Suprapubic skin (tissue), 4 donors: Measurements from ENCODE around the gene APOLD1. TPM values are rescaled to one million over a fixed set of nuclear protein-coding genes. Genes with fewer than 3 reads are reported as not detected.

Experiments
- DNase-seq, 2 donors: peaks; one replicate each; pipeline ENCODE4 v3.0.0-alpha.2; 2019; ENCODE audit warnings: low spot score in 2 of 2
- H3K27ac ChIP-seq: fragments of 200-600 bp; sonication (generic); one replicate; pipeline ENCODE4 v1.5.1; 2019
- H3K27me3 ChIP-seq: fragments of 200-600 bp; sonication (generic); one replicate; pipeline ENCODE4 v1.5.1; 2019
- H3K36me3 ChIP-seq: fragments of 200-600 bp; sonication (generic); one replicate; pipeline ENCODE4 v1.5.1; 2019
- H3K4me1 ChIP-seq: fragments of 200-600 bp; sonication (generic); one replicate; pipeline ENCODE4 v1.5.1; 2019
- H3K4me3 ChIP-seq: fragments of 200-600 bp; sonication (generic); one replicate; pipeline ENCODE4 v1.5.1; 2019; ENCODE audit warnings: mild to moderate bottlenecking
- H3K9me3 ChIP-seq: fragments of 200-600 bp; sonication (generic); one replicate; pipeline ENCODE4 v1.5.1; 2019
- CTCF ChIP-seq, 2 donors: fragments of 200-600 bp in 1 of 2; fragments of 450-650 bp in 1 of 2; sonication (generic) in 1 of 2; IDR thresholded peaks; one replicate each; pipeline ENCODE4 v1.5.1; 2016 to 2019; ENCODE audit warnings: antibody characterized with exemption in 2 of 2, mild to moderate bottlenecking in 1 of 2, moderate library complexity in 1 of 2
- EP300 ChIP-seq: sonication (generic); formaldehyde crosslinking; IDR thresholded peaks from one replicate; pipeline ENCODE4 v1.6.1; 2017; ENCODE audit warnings: antibody characterized with exemption
- POLR2A ChIP-seq, 2 donors: fragments of 450-650 bp; IDR thresholded peaks; one replicate each; pipeline ENCODE4 v1.6.1; 2017; ENCODE audit warnings: antibody characterized with exemption in 2 of 2, mild to moderate bottlenecking in 2 of 2, moderate library complexity in 2 of 2
- POLR2AphosphoS5 ChIP-seq, 3 donors: sonication (generic); formaldehyde crosslinking; IDR thresholded peaks; one replicate each; pipeline ENCODE4 v1.6.1; 2017; ENCODE audit warnings: antibody characterized with exemption in 3 of 3
- WGBS: methylation state at CpG from one replicate; pipeline ENCODE4 v1.1.5; 2018; 5-methylcytosine and 5-hydroxymethylcytosine counted together
- total RNA-seq, 4 donors: library from RNA; depleted of rRNA; stranded (reverse); fragments of >200 nt; gene quantifications; one replicate each; pipeline ENCODE4 v1.1.0, GENCODE V29; 2016

The APOLD1 gene
- total RNA-seq, 4 donors from 2014 or later, result 14.6 to 25.5 (median 16.4) TPM

- Histone ChIP-seq H3K36me3 (no peaks in the 10 kb centered on the region), H3K27me3 (no peaks in the 10 kb centered on the region), H3K4me3 (peak overlapping the region; percentile 3), H3K4me1 (peaks cover 34% of the 10 kb centered on the region), H3K9me3 (no peaks in the 10 kb centered on the region), H3K27ac (no peak overlapping the region)
- TF ChIP-seq EP300, result no peak
- TF ChIP-seq CTCF (IDR thresholded peaks at IDR 0.05), result no peak
- no peak for TF ChIP-seq POLR2A (IDR thresholded peaks at IDR 0.05)
- TF ChIP-seq POLR2AphosphoS5 (IDR thresholded peaks at IDR 0.05), result no peak
- WGBS, result 7% methylated on average over 7 of the region's 7 CpGs
- no peak for DNase-seq
Measured at GRCh38 chr12:12791756-12792369, 6.4 kb downstream of the APOLD1 start.

GRCh38 chr12:12792421-12792820, 7.0 kb downstream of the APOLD1 start:
- DNase-seq, result no peak
- 46% methylated on average over 6 of the region's 6 CpGs for WGBS
- Histone ChIP-seq H3K36me3 (no peaks in the 10 kb centered on the region), H3K9me3 (no peaks in the 10 kb centered on the region), H3K27me3 (no peaks in the 10 kb centered on the region), H3K27ac (no peak overlapping the region), H3K4me1 (peaks cover 30% of the 10 kb centered on the region), H3K4me3 (no peak overlapping the region)
- no peak for TF ChIP-seq POLR2AphosphoS5 (IDR thresholded peaks at IDR 0.05)
- no peak for TF ChIP-seq EP300
- no peak for TF ChIP-seq CTCF (IDR thresholded peaks at IDR 0.05)
- no peak for TF ChIP-seq POLR2A (IDR thresholded peaks at IDR 0.05)

GRCh38 chr12:12794686-12795085, 9.2 kb downstream of the APOLD1 start:
- DNase-seq, result no peak
- WGBS, result 66% methylated on average over 2 of the region's 2 CpGs
- Histone ChIP-seq H3K4me1 (peaks cover 12% of the 10 kb centered on the region), H3K27me3 (no peaks in the 10 kb centered on the region), H3K9me3 (no peaks in the 10 kb centered on the region), H3K36me3 (no peaks in the 10 kb centered on the region), H3K27ac (no peak overlapping the region), H3K4me3 (no peak overlapping the region)
- TF ChIP-seq CTCF (IDR thresholded peaks at IDR 0.05) (no peak), POLR2AphosphoS5 (IDR thresholded peaks at IDR 0.05) (no peak), POLR2A (IDR thresholded peaks at IDR 0.05) (no peak), EP300 (no peak)

GRCh38 chr12:12796171-12796570, 10.7 kb downstream of the APOLD1 start:
- no peaks in the 10 kb centered on the region for H3K9me3 ChIP-seq
- H3K27ac ChIP-seq, result no peak overlapping the region
- no peaks in the 10 kb centered on the region for H3K27me3 ChIP-seq
- H3K4me1 ChIP-seq, result peaks cover 20% of the 10 kb centered on the region
- DNase-seq, result no peak
- no peak overlapping the region for H3K4me3 ChIP-seq
- H3K36me3 ChIP-seq, result no peaks in the 10 kb centered on the region
- WGBS, result 74% methylated on average over 3 of the region's 3 CpGs
- no peak for TF ChIP-seq EP300
- no peak for TF ChIP-seq CTCF (IDR thresholded peaks at IDR 0.05)
- no peak for TF ChIP-seq POLR2A (IDR thresholded peaks at IDR 0.05)
- TF ChIP-seq POLR2AphosphoS5 (IDR thresholded peaks at IDR 0.05), result no peak

GRCh38 chr12:12796928-12797793, 11.7 kb downstream of the APOLD1 start:
- no peak overlapping the region for H3K27ac ChIP-seq
- 89% methylated on average over 9 of the region's 9 CpGs for WGBS
- no peak for DNase-seq
- no peak for TF ChIP-seq POLR2A (IDR thresholded peaks at IDR 0.05)
- TF ChIP-seq EP300, result no peak
- TF ChIP-seq POLR2AphosphoS5 (IDR thresholded peaks at IDR 0.05), result no peak
- TF ChIP-seq CTCF (IDR thresholded peaks at IDR 0.05), result no peak
- H3K4me1 ChIP-seq, result peaks cover 16% of the 10 kb centered on the region
- H3K4me3 ChIP-seq, result no peak overlapping the region
- H3K9me3 ChIP-seq, result no peaks in the 10 kb centered on the region
- H3K36me3 ChIP-seq, result no peaks in the 10 kb centered on the region
- H3K27me3 ChIP-seq, result no peaks in the 10 kb centered on the region
